MM.1S (cell line): Measurements from ENCODE around the gene MSI2.

Source experiments
- EZH2 ChIP-seq: fragments of 300-600 bp; sonication (generic); optimal IDR thresholded peaks from 2 replicates; pipeline ENCODE3; 2017; ENCODE audit warnings: low read depth, mild to moderate bottlenecking, antibody characterized with exemption, low read length, mixed read lengths
- EZH2phosphoT487 ChIP-seq: fragments of 300-600 bp; sonication (generic); IDR thresholded peaks from 2 replicates; pipeline ENCODE4 v1.6.1; 2018; ENCODE audit warnings: antibody characterized with exemption, low read length
- TF ChIP-seq, protein P1 (sequence below): fragments of 300-600 bp; sonication (generic); IDR thresholded peaks from 2 replicates; pipeline ENCODE4 v1.5.1; 2016; ENCODE audit warnings: antibody characterized with exemption, low read length, mixed read lengths

DNA sequence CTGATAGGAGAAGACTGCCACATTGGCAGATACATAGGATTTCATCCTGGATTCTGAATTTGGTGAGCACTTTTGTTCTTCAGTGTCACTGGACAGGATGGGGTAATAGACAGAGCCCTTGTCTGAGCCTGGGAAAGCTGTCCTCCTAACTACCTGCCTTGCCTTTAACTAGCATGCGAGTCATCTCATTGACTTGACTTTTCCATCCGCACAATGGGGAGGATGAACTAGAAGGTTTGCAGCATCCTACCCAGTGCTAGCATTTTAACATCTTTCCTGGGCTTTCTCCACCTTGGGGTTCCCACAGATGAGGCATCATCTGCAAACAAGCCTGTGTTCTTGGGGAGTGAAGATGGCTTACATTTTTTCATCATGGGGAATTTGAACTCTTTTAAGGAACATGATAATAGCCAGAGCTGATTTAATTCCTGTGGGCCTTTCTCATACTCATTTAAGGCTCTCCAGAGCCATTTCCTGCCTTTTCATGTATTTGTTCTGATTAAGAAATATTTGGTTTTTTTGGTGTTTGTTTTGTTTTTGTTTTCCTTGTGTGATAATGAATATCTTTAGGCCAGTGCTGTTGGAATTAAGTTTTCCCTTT is 139.5 kb downstream of the MSI2 start:
- TF ChIP-seq, protein P1, sequence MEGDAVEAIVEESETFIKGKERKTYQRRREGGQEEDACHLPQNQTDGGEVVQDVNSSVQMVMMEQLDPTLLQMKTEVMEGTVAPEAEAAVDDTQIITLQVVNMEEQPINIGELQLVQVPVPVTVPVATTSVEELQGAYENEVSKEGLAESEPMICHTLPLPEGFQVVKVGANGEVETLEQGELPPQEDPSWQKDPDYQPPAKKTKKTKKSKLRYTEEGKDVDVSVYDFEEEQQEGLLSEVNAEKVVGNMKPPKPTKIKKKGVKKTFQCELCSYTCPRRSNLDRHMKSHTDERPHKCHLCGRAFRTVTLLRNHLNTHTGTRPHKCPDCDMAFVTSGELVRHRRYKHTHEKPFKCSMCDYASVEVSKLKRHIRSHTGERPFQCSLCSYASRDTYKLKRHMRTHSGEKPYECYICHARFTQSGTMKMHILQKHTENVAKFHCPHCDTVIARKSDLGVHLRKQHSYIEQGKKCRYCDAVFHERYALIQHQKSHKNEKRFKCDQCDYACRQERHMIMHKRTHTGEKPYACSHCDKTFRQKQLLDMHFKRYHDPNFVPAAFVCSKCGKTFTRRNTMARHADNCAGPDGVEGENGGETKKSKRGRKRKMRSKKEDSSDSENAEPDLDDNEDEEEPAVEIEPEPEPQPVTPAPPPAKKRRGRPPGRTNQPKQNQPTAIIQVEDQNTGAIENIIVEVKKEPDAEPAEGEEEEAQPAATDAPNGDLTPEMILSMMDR, result no peak
- TF ChIP-seq EZH2 (no peak), EZH2phosphoT487 (no peak)
